NT2/D1 (cell line): ENCODE results near the gene PAXIP1.

ENCODE experiments used
- SUZ12 ChIP-seq: IDR thresholded peaks from 2 replicates; pipeline ENCODE4 v1.6.1; 2011; ENCODE audit not compliant: insufficient read length, insufficient read depth; ENCODE audit errors: extremely low read depth
- YY1 ChIP-seq: IDR thresholded peaks from 2 replicates; pipeline ENCODE4 v1.6.1; 2011; ENCODE audit not compliant: insufficient read length, insufficient read depth
- ZNF274 ChIP-seq: IDR thresholded peaks from 2 replicates; pipeline ENCODE4 v1.6.1; 2011; ENCODE audit warnings: mild to moderate bottlenecking, low read depth, low read length

GRCh38 chr7:154956427-154956826, 46.5 kb downstream of the PAXIP1 start:
- TF ChIP-seq SUZ12 (no peak), YY1 (no peak), ZNF274 (no peak)
